Activated CD8-positive, alpha-beta memory T cell treated with anti-CD3 and anti-CD28 coated beads for 48 hours (primary cell): ENCODE results near the gene CELF4.

ENCODE experiments used
- DNase-seq, 3 experiments: peaks; one replicate each; pipeline ENCODE4 v3.0.0-alpha.2; 2020; ENCODE audit warnings: low read depth in 2 of 3, low spot score in 2 of 3

CELF4 gene

DNA sequence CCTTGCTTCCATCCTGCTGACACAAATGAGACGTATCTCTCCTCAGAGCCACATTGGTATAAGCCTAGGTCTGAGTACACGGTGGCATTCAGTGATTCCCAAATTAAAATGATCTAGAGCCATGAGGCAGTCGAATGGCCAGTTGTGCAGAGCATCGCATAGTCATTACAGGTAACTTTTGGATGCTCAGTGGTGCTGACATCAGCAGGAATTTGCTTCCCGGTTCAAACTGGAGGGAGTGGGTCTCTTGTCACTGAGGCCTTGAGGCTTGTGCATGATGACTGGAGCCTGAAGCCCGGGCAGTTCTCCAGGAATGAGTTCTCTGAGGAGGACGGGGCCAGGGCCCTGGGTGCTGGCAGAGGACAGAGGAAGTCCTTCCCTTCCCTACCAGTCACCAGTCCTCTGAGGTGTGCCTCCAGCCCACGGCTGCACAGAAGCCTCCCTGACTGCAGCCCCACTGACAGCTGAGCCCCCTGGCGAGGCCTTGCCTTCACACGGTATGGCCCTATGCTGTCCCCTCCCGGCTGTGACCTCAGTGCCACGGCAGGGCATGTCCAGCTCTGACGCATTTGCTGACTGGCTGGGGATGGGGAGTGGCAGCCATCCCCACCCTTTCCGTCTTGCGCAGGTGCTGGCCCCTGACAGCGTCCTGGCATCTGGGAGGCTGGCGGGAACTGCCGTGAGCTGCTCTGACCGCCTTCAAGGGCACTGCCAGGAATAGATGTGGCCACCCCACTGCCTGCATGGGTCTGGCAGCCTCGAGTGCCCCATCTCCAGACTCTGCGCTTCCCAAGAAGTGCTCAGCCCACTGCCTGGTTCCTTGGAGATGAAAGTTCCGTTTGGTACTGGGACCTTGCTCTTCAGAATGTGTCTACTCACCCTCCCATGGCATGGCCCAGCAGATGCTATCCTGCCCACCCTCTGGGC is 117.4 kb downstream of the CELF4 start:
- DNase-seq: no peak

- DNase-seq: no peak
These were observed 119.8 kb downstream of the CELF4 start for GRCh38 chr18:37445836-37446235.

DNA sequence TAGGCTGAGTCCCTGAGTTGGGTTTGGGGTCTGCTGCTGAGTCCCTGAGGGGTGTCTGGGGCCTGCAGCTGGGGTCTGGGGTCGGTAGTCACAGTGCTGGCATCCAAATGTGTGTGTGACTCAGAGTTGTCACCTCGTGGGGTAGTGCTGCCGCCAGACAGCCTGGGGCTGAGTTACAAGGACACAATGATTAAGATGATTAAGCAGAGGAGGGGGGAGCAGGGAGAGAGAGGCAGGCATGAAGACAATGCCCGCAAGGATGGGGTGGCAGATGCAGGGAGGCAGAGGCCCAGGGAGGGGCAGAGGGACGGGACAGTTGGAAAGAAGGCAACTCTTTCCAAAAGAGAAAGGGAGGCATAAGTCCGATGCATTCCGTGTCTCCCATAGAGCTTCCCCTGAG is 120.2 kb downstream of the CELF4 start:
- no peak for DNase-seq

DNA sequence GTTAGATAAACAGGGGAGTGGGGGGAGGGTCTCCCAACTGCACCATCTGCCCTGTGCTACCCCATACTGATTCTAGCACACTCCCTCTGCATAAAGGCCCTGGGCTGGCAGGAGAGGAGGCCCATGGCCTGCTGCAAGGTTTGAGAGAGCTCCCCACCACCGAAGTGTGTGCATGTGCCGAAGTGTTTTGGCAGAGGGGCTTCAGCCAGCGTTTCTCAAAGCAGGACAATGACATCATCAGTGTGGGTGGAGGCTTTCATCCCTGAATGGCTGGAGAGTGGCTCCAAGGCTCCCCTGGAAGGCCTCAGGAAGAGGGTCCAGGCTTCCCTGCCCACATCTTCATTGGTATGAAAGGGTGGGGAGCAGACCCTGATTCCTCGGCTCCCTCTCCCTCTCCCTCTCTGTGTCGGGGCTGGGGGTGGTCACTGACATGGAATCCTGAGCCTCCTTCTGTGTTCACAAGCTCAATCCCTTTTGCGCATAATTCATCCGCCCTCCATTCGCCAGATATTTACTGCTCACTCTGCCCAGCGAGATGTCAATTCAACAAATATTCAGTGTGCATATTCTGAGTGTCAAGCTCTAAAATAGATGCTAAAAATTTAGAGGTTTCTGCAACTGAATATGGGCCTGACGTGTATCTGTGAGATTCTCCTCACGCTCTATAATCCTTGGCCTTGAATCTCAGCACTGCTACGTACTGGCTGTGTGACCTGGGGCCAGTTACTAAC is 122.1 kb downstream of the CELF4 start:
- DNase-seq: no peak

GRCh38 chr18:37442477-37442876 is 123.1 kb downstream of the CELF4 start:
- DNase-seq: no peak

DNA sequence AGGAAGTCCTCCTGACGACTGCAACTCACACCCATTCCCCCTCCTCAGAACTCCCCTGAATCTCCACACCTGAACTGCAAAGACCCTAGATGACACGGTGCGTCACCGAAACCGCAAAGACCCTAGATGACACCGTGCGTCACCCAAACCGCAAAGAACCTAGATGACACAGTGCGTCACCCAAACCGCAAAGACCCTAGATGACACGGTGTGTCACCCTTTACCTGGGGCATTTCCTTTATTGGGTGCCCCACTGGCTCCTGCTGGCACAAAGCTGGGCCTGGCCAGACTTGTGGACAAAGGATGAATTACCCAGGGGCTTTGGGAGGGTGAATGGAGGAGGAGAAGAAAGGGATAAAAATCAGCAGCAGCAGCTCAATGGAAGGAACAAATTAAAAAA is 123.8 kb downstream of the CELF4 start:
- DNase-seq: no peak

DNA sequence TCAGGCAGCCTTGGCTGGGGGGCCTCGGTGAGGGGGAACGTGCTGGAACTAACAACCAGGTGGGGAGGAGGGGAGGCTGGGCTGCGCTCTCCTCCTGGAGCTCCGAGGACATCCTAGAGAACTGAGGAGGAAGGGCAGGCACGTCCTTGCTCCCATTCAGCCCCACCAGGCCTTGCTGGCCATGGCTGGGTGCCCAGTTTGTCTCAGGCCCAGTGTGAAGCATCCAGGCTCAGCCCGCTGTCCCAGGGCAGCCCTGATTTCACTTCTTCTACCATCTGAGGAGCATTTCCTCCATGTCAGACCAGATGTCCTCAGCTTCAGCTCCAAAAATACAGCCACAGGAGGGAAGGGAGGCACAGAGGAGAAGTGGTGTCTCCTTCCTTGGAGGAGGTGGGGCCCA is 125.4 kb downstream of the CELF4 start:
- no peak for DNase-seq

GRCh38 chr18:37438417-37439180 is 127.0 kb downstream of the CELF4 start:
- no peak for DNase-seq

- no peak for DNase-seq
These were observed 129.6 kb downstream of the CELF4 start for GRCh38 chr18:37435996-37436395.

DNA sequence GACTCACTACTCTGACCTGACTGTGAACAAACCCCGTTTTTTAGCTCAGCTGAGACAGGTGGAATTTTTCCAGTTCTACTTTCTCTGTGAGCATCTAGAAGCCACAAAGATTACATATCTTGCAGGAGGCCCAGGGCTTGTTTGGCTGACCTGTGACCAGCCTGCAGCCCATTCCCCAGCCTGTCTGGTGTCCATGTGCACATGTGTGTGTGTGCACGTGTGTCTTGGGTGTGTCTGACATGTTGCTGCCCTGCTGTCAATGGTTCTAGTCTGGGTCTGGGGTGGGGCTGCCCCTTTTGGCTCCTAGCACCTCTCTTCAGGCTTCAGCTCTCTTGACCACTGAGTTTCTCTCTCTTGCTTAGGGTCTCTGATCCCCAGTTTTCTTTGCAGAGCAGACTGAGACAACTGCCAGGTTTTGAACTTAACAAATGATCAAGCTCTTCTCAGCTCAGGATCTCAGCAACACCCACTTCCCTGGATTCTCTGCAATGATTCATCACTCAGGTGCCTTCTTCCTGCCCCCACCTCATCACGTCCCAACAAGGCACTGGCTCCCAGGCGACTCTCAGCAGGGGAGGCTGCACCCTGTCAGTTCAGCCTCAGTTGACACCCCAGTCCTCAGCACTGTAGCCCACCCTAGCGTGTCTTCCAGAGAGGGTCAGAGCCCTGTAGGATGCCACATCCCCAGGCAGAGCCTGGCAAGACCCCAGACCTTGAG is 130.3 kb downstream of the CELF4 start:
- DNase-seq: no peak

DNA sequence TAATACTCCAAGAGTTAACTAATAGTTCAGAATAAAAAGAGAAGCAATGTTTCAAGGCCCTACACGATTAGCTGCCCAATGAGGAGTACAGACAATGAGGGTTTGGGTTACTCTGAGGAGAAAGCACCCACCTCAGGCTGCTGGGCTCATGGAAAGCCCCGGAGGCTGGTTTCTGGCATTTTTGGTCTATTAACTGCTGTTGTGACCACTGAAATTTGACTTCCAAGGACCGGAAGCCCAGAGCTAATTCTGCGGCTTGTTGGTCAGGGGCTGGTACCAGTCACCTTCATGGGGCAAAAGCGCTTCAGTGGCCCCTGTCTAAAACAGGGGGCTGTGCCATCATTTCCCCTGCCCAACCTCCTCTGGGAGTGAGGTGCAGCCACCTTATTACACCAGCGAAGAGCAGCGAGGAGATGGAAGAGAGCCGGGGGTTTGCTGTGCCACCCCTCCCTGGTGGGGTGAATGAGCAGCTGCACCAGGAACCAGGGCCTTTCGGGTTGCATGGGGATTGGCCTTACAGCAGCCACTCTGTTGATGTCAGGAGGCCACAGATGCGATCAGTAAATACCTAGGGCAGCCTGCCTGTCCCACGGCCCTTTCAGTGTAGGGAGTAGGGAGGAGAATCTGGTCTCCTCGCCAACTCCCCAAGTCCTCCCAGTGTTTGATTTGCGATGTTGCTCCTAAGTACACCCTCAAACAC is 131.3 kb downstream of the CELF4 start:
- no peak for DNase-seq

DNA sequence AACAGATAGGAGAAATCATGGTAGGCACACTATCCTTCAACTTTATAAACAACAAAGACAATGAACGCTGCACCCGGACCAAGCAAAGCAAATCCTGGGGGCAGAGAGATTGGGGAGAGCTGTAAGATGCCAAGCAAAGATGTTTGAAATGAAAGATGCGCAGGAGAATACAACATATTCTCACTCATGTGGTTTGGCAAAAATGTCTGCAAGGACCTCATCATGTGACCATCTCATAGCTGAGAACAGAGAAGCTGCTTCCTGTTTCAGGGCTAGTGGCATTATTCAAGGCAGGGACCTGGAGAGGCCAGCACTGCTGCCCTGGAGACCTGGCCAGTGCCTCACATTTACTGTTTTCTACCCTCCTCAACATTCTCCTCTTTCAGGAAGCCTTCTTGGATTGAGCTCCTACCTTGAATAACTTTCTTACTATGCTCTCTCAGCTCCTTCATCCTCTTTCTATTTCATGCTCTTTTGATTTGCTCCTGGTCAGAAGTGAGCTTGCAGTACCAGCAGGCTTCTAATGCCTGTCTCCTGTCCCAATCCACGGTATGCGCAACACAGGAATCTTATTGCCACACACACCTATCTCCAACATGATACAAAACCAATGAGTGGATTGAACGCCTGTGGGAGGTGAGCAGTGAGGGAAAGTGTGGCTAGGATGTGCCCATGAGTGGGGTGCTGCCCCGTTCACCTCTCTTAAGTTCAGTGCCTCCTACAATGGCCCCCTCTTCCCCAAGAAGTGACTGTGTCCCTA is 133.0 kb downstream of the CELF4 start:
- DNase-seq: no peak

DNA sequence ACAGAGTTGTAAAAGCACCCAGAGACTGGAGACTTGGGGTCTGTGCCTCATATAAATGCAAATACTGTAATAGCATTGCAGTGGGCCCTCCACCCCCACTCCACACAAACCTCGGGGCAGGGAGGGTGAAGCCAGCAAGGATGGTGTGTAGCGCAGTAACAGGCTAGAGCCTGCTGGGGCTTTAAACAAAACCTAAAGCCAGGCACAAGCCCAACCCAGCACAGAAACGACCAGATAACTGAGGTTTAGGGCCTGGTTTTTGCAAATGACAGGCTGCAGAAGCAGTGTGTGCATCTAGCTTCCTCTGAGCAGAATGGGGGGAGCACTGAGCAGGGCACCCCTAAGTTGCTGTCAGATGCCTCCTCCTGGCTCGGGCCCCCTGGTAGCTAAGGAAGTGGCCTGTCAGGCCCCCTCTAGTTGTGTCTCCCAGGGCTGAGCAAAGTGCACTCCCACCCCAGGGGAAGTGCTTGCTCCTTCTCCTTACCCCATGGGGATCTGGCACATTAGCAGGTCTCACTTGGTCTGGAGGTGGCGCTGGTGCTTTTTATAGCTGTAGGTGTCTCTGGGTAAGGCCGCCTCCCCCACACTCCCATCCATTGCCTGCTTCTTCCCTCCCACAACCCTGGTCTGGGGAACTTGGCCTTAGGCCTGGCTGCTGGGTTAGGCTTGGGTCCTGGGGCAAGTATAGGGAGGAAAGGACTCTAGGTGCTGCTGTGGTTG is 135.1 kb downstream of the CELF4 start:
- DNase-seq: no peak

GRCh38 chr18:37429791-37430190 is 135.8 kb downstream of the CELF4 start:
- DNase-seq: no peak

- DNase-seq: no peak
These were observed 137.2 kb downstream of the CELF4 start for GRCh38 chr18:37428288-37428974.

DNA sequence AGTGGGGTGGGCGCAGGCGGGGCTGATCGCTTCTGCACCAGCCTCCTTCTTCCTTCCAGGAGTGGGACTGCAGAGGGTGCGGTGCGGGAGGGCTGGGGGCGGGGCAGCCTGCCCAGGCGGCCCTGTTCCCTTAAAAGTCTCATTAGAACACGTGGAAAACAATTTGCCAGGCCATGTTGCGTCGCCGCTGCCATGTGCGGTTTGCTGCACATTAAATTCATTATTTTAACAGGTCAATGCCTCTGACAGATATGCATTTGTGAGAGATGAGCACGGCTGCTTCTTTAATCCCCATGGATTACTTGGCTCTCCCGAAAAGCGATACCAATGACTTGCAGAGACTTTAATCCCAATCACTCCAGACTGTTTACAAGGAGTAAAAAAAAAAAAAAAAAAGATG is 139.0 kb downstream of the CELF4 start:
- no peak for DNase-seq

- DNase-seq: no peak
These were observed 140.4 kb downstream of the CELF4 start for GRCh38 chr18:37425222-37425621.

DNA sequence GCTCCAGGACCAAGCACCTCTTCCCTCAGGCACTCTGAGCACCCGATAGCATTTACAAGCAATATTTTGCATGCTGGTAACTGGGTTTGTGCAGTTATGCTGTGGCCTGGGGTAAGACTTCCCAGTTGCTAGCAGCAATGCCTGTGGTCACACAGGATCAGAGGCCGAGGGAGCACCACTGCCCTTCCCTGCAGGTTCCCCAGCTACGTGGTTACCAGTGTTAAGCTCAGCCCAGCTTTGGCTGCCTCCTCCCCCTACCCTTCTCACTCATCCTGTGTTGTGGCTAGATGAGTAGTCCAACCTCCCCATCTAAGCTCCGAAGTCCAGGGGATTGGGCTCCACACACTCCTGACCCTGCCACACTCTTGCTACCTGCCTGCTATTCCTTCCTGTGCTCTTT is 141.1 kb downstream of the CELF4 start:
- DNase-seq: no peak
